ENCODE measurements around the gene NPPB. TPM values are rescaled to one million over a fixed set of nuclear protein-coding genes. Genes with fewer than 3 reads are reported as not detected.
A peak's percentile ranks its signal among the peaks of the same experiment; 100 is the strongest.

Gene NPPB
- total RNA-seq, 1 donor from 2014 or later, result not detected

DNA sequence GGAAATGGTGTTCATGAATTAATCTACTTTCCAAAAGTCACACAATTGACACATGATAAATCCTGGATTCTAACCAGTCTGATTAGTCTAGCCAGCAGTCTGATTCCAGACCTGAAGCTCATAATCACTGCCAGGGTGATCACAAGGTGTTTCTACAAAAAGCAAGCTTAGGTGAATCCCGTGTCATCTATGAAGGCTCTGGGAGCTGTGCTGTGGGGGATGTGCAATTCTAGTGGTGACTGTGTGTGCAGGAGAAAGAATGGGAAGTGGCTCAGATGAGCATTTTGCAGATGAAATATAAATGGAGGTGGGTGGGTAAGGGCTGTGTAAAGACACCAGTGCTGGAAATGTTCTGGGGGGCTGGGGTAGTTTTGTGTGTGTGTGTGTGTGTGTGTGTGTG, 1.8 kb upstream of the NPPB start:
- no peak for ATAC-seq
- DNase-seq (ENCODE audit: low spot score), result no peak
- intact Hi-C loops (cut with DNase I), result no loop called here

DNA sequence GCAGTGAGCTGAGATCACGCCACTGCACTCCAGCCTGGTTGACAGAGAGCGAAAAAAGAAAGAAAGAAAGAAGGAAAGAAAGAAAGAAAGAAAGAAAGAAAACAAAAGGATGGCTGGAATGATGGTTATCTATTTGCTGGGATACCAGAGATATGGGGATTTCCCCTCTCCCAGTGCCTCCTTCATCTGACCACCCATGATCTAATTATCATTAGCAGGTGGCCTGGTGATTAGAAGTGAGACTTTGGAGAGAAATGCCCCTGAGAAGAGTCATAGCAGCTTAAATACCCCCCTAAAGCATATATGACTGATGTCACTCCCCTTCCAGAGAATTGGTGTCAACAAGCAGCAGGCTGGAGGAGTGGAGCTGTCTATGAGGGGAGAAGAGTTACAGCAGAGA, 1.3 kb upstream of the NPPB start:
- DNase-seq (ENCODE audit: low spot score) (no peak), ATAC-seq (no peak)
- intact Hi-C loops (cut with DNase I), result no loop called here

DNA sequence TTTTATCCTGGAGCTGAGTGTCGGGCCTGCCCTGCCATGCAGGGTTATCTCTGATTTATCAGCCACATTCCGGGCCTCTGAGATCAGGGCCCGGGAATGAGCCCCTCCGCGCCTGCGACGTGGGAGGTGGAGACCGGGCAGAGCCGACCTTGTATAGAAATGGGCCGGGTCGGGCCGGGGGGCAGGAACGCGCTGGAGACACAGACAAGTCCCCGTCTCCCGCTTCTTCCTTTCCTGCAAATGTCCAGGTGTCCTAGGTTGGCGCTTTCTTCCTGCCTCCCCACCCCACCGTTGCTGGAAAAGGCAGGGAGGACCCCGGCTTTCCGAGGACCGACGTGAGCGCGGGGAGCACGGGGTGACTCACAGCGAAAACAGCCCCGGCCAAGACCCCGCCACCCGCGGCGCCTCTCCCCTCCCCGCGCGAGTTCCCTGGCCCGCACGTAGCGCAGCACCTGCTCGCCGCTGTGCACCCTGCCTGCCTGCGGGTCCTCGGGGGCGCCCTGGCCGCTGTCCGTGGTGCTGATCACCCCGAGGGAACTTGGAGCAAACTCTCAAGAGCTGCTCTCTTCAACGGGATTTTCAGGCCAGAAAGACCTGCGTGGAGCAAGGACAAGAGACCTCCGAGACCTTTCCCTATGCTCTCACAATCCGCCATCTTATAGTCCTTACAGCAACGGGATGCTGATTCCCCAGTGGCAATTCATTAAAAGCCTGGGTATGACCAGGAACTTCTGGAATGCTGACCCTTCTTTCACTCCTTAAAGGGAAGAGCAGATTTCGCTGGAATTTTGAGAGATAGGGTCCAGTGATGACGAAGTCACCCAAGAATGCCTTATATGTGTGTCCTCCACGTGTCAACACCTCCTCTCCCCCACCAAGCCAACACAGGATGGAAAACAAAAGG, 475 bp upstream of the NPPB start:
- peak; percentile 60 for ATAC-seq
- DNase-seq (ENCODE audit: low spot score), result no peak
- intact Hi-C loops (cut with DNase I), result no loop called here

DNA sequence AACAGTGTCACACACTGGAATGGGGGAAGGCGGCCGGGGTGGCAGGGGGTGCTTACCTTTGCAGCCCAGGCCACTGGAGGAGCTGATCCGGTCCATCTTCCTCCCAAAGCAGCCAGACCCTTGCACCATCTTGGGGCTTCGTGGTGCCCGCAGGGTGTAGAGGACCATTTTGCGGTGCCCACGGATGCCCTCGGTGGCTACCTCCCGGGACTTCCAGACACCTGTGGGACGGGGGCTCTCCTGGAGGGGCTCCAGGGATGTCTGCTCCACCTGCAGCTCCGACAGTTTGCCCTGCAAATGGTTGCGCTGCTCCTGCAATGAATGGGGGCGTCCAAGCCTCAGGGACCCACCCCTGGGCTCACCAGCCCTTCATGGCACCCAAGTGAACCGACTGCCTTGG, 587 bp downstream of the NPPB start:
- ATAC-seq (no peak), DNase-seq (ENCODE audit: low spot score) (no peak)
- intact Hi-C loops (cut with DNase I), result no loop called here

DNA sequence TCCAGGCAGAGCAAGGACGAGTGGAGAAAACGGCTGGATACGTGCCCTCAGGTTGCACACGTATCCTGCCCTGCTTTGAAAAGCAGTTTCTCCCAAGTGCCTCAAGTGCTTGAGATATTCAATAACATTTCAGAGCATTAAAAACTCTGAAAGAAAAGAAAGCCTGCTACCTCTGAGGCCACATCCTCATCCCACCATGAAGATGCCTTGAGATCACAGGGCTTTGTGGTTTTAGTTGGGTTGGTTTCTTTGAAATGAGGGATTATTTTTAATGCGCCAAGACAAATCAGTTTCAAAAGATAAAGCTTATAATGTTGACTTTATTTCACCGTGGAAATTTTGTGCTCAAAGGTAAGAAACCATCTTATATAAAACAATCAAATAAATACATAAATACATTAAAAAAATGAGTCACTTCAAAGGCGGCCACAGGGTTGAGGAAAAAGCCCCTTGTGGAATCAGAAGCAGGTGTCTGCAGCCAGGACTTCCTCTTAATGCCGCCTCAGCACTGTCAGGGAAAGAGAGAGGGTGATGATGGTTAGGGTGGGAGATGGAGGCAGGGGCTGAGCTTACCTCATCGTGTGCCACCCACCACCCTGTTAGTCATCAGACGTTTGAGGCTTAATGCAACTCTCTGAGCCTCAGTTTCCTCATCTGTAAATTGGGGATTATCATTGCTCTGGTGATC, 1.4 kb downstream of the NPPB start:
- intact Hi-C loops (cut with DNase I), result no loop called here
- no peak for DNase-seq (ENCODE audit: low spot score)
- ATAC-seq, result no peak

DNA sequence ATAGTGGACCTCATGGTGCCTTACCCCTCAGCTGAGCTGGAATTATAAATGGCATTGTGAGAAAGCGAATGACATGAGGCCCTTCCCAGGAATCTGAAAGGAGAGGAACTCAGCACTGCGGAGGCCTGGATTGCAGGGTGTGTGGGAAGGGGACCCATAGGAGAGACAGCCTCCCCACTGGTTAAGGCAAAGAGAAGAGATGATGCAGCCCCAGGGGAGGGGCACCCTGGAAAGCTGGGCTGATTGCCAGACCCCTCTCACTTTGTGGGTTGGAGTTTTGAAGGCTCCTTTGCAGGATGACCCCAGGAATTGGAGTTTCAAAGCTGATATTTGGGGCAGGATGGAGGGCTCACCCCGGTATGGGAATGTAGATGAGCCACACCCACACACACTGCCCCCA, 2.0 kb downstream of the NPPB start:
- no peak for DNase-seq (ENCODE audit: low spot score)
- intact Hi-C loops (cut with DNase I), result no loop called here
- ATAC-seq, result no peak

DNA sequence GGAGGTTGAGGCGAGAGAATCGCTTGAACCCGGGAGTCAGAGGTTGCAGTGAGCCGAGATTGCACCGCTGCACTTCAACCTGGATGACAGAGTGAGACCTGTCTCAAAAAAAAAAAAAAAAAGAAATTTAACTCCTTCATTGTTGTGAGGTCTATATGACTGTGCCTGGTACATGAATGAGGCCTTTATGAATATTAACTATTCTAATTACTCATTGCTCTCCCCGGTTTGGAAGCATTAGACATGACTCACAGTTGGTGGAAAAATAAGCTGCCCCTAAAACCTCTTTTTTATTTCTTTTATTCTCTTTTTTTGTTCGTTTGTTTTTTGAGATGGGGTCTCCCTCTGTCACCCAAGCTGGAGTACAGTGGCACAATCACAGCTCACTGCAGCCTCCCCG, 3.3 kb downstream of the NPPB start:
- no peak for ATAC-seq
- intact Hi-C loops (cut with DNase I), result no loop called here
- no peak for DNase-seq (ENCODE audit: low spot score)

DNA sequence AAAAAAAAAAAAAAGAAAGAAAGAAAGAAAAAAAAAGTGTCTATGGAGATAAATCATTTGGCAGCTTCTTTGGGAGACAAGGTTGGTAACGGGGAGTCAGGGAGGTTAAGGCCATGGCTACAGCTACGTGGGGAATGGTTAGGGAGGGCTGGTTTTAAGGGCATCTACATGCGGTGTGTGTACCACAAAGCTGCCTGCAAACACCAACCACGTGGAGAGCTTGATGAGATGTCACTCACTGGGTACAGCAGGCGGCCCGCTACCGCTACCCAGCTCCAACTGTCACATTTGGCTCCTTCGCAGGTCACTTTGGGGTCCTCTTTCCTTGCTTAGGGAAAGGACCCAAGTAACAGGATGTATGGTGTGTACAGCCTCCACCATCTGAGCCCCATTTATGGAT, 4.2 kb downstream of the NPPB start:
- DNase-seq (ENCODE audit: low spot score), result no peak
- ATAC-seq, result no peak
- intact Hi-C loops (cut with DNase I), result no loop called here

DNA sequence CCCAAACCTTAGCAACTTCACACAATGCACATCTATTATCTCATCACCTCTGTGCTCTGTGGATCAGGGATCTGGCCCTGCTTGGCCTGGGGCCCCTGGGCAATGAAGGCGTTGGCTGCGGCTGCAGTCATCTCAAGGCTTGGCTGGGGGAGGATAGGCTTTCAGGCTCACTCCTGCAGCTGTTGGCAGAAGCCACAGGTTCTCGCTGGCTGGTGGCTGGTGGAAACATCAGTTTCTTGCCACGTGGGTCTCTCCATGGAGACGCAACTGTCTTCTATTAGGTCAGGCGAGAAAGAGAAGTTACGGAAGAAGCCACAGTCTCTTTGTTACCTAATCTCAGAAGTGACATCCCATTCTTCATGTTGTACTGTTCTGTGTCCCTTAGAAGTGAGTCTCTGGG, 7.6 kb downstream of the NPPB start:
- intact Hi-C loops (cut with DNase I), result no loop called here
- ATAC-seq (no peak), DNase-seq (ENCODE audit: low spot score) (no peak)

DNA sequence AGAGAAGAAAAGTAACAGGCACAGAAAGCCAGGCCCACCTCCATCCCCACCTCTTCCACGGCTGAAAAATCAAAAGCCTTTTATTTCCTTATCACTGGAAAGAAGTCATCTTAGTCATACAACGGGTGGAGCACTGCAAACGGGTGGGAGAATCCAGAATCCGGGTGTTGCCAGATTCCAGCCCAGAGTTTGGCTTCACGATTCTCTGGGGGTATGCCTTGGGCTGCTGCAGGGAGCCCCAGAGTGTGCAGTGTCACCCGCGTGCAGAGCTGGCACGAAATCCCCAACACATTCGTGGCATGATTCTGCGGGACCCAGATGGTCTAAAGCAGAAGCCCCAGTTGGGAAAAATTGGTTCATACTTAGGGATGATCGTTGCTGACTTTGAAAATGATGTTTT, 8.6 kb downstream of the NPPB start:
- DNase-seq (ENCODE audit: low spot score) (no peak), ATAC-seq (no peak)
- intact Hi-C loops (cut with DNase I), result no loop called here

DNA sequence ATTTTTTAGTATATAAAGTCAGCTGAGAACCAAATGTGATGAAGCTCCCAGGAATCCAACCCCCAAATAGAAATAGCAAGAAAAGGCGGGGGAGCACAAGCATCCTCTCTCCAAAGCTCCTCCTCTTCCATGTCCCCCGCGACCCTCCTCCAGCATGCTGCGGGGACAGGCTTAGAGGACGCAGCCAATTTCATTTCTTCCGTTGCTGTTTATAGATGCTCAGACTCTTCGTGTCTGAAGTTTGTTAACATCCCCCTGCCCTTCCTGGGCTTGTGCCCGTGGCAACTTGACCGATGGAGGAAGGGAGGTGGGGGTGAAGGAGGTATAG, 10.4 kb downstream of the NPPB start:
- intact Hi-C loops (cut with DNase I), result no loop called here
- DNase-seq (ENCODE audit: low spot score) (no peak), ATAC-seq (no peak)

DNA sequence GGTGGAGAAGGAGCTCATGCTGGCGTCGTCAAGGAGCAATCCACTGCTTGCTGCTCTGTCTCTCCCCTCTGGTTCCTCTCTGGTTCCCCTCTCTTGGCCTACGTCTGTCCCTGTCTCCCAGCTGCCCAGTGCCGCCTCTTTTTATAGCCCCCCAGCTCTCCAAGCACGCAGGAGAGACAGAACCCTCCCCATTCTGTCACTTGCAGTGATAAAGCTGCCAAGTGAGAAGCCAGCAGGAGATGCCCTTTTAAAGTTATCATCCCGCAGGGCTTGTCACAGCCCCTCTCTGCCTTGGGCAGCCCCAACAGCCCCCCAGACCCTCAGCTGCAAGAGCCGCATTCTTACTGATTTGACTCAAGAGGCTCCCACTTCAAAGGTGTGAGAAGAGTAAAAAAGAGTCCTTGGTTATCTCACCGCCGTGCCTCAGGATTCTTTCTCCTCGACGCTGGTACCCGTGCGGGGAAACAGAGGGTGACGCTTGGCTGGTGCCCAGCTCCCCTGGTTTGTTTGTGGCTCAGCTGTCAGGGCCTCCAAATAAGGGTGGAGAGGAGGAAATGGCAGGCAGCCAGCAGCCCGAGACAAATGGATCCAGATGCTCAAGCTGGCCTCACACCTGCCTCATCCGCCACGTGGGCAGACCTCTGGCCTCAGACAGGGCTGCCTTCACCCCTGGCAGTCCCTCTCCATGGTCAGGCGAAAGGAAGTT, 10.9 kb downstream of the NPPB start, which contains the start of gene NPPA:
Gene NPPA, minus strand, starts transcription at position 117 of the 706 bp plus-strand sequence. Its CDS starts 99 bp downstream, at position 18.
- intact Hi-C loops (cut with DNase I), result no loop called here
- DNase-seq (ENCODE audit: low spot score), result no peak
- no peak for ATAC-seq

DNA sequence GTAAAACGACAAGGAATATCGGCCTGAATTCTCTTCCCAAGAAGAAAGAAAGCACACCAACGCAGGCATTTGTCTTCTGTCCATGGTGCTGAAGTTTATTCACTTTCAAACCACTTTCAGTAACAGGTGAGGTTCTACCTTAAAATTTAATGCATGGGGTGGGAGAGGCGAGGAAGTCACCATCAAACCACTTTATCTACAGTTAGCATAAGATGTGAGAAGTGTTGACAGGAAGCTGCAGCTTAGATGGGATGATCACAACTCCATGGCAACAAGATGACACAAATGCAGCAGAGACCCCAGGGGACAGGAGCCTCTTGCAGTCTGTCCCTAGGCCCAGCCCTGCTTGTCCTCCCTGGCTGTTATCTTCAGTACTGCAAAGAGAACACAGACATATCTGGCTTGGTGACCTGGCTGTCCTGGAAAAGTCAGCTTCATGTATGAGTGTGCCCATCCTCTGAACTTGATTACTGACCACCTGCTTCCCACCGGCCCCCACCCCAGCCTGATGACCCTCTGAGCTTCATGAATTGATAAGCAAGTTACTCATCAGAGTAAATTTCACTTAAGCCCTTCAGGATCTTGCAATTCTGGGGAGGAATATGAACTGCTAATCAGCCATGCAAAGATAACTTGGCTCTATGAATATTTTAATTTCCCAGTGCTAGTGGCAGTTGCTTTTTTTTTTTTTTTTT, 13.0 kb downstream of the NPPB start:
- DNase-seq (ENCODE audit: low spot score), result no peak
- intact Hi-C loops (cut with DNase I), result no loop called here
- ATAC-seq, result no peak

DNA sequence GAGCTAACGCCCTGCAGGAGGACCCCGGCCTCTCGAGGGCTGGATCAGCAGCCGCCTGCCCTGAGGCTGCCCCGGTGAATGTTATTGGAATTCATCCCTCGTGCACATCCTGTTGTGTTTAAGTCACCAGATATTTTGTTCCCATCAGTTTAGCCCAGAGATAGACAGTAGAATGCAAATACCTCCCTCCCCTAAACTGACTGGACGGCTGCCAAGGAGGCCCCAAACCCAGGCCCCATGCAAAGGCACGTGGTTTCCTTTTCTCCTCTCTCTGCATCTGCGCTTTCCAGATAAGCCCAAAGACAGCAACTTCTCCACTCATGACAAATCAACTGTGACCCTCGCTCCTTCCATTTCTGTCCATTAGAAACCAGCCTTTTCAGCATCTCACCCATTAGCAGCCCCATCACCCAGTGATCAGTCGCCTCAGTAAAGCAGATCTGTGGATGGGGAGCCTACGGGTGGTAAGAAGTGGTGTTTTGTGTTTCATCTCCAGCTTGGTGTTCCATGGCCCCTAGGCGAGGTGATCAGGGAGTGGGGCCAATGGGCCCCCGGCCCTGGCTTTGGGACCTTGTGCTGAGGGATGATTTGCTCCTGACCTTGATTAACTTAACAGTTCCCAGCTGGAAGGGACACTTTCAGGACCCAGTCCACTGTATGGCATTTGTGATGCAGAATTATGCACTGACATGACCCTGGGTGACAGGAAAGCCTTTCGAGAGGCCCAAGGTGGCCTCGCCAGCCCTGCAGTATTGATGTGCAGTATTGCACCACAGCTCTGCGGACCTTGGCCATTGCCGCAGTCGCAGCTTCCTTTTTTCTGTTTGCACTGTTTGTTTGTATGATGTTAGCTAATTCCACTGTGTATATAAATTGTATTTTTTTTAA, 16.3 kb downstream of the NPPB start:
- ATAC-seq, result no peak
- intact Hi-C loops (cut with DNase I), result no loop called here
- DNase-seq (ENCODE audit: low spot score), result no peak

DNA sequence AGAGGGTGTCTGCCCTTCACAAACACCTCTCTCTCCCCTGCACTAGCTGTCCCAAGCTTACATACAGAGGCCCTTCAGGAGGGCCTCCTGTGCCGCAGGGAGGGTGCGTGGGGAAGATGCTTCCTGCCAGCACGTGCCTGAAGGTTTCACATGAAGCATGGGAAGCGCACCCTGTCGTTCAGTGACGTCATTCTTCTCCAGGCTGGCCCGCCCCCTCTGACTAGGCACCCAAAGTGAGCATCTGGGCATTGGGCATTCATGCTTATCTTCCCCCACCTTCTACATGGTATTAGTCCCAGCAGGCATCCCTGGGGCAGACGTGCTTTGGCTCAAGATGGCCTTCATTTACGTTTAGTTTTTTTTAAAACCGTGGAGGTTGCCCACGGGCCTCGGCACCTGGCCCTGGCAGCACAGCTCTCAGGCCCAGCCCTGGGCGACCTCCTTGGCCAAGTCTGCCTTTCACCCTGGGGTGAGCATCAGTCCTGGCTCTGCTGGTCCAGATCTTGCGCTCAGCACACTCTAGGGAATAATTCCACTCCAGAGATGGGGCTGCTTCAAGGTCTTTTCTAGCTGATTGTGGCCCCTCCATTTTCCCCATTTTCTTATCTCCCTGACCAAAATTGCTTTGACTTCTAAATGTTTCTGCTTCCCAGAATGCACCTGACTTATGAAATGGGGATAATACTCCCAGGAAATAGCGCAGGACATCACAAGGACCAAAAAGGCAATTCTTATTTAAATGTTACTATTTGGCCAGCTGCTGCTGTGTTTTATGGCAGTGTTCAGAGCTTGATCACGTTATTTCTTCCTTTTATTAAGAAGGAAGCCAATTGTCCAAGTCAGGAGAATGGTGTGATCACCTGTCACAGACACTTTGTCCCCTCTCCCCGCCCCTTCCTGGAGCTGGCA, 17.2 kb downstream of the NPPB start:
- DNase-seq (ENCODE audit: low spot score) (no peak), ATAC-seq (no peak)
- intact Hi-C loops (cut with DNase I), result no loop called here

DNA sequence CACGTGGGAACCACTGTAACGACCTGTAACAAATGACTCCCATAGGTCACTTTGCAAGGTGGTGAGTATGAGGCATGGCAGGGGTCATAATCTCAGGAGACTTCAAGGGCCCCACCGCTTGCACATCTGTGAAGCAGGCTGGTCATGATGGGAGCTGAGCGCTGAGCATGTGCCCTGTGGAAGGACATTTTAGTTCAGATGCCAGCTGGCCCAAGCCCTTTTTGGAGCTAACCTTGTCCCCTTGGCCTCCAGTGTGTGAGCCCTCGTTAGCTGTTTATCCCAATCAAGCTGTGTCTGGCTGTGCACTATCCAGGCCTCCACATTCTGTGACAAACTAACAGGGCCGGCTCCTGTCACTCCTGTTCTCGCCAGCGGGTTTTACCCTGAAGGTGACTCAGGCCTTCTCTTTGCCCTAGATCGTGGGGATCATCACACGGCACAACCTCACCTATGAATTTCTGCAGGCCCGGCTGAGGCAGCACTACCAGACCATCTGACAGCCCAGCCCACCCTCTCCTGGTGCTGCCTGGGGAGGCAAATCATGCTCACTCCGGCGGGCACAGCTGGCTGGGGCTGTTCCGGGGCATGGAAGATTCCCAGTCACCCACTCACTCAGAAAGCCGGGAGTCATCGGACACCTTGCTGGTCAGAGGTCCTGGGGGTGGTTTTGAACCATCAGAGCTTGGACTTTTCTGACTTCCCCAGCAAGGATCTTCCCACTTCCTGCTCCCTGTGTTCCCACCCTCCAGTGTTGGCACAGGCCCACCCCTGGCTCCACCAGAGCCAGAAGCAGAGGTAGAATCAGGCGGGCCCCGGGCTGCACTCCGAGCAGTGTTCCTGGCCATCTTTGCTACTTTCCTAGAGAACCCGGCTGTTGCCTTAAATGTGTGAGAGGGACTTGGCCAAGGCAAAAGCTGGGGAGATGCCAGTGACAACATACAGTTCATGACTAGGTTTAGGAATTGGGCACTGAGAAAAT, 18.7 kb downstream of the NPPB start:
- ATAC-seq, result no peak
- intact Hi-C loops (cut with DNase I), result loop anchor here (5.0 to 10.0 kb wide), 2 partner anchors 67 to 125 kb away; no protein-coding TSS in a partner anchor
- no peak for DNase-seq (ENCODE audit: low spot score)
